HG03097 (cell line): ENCODE data around the gene CCNA2.

Experiments used
- ATAC-seq: cut with Tn5 transposase; IDR thresholded peaks from one replicate; pipeline ENCODE4 v1.9.1; 2021; ENCODE audit not compliant: unreplicated experiment, low FRiP score

CCNA2 gene

DNA sequence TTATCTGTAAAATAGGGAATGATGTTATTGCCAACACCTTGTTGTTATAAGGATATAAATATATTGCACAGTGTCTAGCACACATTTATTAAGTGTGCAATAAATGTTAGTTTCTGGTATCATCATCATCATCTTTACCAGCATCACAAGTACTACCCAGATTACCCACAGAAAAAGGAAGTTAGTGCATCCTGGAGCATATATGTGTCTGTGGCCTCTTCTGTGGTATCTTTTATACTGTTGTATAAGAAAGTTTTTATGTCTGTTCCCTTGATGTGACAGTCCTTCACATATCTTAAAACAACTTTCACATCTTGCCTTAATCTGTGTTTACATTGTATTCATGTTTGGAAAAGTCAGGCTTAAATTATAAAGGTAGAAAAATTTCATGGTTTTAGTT lies 12.6 kb downstream of the CCNA2 start:
- no peak for ATAC-seq

DNA sequence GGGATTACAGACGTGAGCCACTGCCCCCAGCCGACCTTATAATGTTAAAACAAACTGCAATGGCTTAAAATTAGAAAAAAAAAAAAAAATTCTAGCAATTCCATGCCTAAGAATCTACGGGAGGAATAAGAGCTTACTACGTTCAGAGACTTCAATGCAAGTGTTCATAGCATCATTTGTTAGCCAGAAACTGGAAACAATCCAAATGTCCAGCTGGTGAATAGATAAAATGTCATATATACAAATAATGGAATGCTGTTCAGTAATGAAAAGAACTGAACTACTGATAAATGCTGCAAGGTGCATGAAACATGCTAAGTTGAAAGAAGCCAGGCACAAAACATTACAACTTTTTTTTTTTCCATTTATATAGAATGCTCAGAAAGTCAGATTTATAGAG lies 17.3 kb downstream of the CCNA2 start:
- ATAC-seq: no peak

DNA sequence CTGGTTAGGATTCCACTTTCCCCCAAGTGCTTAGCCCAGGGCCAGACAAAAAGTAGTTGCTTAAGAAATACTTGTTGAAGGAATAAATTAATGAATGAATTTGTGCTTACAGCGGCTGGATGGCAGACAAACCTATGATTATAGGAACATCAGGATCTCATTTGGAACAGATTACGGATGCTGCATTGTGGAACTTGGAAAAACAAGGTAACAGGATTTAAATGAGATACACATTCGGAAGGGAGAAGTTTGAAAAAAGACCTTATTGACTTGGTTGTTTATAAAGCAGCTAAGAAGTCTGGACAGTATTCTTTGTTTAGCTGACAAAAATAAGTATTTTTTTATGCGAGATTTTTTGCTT lies 22.0 kb downstream of the CCNA2 start:
- ATAC-seq: no peak

DNA sequence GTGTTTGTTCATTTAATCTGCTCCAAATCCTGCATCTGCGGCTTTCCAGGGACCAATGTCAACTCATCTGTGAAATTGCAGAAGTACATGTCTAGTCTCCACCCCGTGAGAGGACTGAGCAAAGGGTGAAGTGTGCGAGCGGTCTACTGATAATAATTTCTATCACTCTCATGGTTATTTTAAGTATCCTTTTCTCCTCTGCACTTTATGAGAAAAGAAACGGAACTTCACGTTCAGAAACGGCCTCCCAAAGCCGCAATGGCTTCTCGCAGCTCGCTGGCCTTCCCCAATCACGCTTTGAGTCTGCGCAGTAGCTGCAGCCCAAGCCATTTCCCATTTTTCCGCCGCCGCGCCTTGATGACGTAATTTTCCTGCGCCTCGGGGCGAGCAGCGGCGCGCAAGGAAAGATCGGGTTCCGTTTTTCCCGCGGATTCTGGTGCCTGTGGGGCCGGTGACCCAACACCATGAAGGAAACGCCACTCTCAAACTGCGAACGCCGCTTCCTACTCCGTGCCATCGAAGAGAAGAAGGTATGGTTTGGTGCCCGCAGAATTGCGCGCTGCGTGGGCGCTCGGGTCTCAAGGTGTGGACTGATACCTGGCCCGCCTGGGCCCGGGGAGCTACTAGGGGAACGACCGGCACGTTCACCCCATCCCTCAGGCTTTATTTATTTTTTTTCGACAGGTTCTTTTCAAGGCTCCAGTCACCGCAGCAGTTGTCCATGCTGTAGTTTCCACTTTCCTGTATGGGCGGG lies 22.5 kb downstream of the CCNA2 start, which contains the start of gene EXOSC9:
Gene EXOSC9 (plus strand): TSS at position 363 of the 754 bp plus-strand sequence. CDS start 102 bp downstream, at position 465.
- ATAC-seq: peak; percentile 68

DNA sequence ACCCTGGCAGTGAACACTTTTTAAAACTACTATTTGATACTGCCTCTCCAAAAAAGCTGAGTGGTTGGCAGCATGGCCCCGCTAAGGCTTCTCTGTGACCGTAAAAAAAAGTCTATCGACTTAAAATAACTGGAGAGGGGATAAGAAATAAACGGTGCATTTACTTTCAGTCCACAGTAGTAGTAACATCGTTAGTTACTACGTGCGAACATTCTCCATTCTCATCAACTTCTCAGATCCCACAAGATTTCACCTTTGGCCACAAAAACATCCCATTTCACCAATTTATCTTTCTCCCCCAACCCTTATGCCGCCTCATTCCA lies 23.1 kb downstream of the CCNA2 start:
- peak; percentile 20 for ATAC-seq

DNA sequence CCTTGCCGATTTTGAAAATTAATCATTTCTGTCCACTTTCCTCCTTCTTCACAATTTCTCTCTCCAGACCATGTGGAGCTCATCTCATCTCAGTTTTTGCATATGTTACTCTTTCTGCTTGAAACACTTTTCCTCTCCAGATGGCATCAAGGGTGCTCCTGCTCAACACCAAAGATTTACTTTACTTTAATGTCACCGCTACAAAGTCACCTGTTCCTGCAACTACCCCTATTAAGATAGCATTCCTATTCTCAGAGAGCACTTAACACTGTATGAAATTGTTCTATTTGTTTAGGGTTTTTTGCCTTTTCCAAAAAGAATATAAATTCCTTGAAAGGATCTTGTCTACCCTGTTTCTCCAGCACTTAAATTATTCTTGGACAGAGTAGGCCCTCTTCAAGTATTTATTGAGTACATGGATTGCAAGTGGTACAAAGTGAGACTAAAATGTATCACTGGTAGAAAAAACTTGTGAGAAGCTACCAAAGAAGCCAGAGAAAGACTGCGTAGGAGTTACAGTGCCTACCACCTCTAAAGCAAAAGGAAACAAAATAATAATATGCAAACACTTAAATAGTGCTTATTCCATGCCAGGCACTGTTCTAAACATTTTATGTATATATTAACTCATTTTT lies 23.7 kb downstream of the CCNA2 start:
- ATAC-seq: no peak

DNA sequence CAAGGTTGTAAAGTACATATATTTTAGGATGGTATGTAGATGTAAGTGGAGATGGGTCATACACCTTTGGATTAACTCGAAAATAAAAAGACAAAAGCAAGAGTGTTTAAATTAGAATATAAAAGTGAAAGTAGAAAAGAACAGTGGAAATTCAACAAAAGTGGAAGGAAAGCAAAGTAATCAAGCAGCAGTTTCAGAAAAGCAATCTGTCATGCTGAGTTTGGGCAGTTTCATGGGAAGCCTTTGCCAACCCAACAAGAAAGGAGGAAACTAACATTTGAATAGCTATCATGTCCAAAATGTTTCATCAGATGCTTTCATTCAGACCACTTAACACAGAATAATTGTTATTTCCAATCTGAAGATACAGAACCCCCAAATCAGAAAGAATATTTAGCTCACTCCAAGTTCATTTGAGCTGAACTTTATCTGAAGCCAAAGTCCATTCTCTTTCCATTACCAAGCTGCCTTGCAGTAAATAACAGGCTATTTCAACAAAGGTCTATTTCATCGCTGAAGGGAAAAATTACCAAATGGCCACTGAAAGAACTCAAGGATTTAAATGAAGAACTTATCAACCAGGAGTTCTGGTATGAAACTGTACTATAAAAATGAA lies 24.4 kb downstream of the CCNA2 start:
- ATAC-seq: no peak

DNA sequence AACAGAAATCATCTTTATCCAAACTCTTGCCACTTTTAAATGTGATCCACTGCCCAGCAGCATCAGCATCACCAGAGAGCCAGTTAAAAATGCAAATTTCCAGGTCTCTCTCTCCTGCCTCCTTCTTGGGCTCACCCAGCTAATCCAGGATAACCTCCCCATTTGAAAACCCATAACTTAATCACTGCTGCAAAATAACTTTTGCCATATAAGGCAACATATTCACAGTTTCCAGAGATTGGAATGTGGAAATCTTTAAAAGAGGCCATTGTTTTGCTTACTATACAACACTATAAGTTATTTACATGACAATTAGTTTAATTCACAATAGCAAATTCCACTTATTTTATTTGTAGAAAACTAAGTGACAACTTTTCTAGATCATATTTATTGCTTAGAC lies 27.4 kb downstream of the CCNA2 start:
- ATAC-seq: no peak

DNA sequence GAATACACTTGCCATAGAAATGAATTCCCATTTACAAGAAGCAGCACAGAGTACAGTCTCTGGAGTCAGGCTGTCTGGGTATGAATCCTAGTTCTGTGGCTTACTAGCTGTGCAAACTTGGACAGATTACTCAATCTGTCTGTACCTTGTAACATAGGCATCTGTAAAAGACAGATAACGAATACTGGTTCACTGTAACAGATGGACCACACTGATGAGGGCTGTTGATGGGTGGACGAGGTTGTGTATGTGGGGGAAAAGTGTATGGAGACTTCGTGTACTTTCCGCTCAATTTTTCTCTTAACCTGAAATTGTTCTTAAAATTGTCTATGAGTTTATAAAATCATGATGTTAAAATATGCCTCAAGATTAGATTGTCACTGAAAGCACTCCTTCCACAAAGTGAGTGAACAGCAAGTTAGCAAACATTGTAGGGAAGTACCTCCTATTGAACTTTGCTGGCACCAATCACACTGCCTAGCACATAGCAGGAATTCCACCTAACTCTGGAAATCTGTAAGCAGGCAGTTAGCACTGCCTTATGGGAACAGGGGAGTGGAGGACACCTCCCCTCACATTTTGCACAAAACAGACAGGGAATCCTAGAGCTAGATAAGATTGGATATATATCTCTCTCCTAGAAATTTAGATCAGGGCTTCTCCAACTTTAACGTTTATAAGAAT lies 29.0 kb downstream of the CCNA2 start:
- no peak for ATAC-seq

DNA sequence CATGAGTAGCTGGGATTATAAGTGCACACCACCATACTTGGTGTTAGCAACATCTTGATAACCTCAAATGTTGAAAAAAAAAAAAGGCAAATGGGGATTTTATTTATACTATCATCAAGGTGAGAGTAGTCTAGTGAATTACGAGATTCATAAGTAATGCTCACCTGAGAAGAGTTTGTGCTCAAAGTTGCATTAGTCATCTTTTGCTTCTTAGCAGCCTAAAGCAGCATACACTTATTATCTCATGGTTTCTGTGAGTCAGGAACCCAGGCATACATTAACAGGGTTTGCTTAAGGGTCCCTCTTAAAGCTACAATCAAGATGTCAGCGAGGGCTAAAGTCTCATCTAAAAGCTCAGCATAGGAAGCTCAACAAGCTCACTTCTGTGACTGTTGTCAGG lies 30.7 kb downstream of the CCNA2 start:
- no peak for ATAC-seq

DNA sequence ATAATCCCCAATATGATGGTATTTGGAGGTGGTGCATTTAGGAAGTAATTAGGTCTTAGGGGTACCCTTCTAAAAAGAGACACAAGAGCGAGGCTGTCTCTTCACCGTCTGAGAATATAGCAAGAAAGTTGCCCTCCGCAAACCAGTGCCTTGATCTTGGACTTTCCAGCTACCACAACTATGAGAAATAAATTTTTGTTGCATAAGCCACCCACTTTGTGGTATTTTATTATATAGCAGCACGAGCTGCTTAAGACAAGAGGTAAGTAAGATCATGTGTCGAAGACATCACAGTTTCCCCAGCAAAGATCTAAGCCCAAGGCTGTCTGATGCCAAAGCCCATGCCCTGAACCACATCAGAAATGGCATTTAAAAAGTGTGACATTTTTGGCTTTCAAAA lies 32.2 kb downstream of the CCNA2 start:
- no peak for ATAC-seq

DNA sequence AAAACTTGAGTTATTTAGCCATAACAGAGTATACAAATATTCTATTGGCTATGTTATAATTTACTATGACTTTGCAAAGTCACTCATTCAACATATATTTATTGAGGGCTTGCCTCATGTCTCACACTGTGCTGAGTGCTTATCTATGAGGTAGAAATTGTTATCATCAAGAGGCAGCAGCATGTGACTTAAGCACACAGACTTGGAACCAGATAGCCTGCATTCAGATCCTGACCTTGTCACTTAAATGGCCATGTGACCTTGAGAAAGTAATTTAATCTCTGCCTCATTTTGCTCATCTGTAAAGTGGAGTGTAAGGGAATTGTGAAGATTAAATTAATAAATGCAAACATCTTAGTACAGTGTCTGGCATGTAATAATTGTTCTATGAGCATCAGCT lies 32.7 kb downstream of the CCNA2 start:
- ATAC-seq: no peak

DNA sequence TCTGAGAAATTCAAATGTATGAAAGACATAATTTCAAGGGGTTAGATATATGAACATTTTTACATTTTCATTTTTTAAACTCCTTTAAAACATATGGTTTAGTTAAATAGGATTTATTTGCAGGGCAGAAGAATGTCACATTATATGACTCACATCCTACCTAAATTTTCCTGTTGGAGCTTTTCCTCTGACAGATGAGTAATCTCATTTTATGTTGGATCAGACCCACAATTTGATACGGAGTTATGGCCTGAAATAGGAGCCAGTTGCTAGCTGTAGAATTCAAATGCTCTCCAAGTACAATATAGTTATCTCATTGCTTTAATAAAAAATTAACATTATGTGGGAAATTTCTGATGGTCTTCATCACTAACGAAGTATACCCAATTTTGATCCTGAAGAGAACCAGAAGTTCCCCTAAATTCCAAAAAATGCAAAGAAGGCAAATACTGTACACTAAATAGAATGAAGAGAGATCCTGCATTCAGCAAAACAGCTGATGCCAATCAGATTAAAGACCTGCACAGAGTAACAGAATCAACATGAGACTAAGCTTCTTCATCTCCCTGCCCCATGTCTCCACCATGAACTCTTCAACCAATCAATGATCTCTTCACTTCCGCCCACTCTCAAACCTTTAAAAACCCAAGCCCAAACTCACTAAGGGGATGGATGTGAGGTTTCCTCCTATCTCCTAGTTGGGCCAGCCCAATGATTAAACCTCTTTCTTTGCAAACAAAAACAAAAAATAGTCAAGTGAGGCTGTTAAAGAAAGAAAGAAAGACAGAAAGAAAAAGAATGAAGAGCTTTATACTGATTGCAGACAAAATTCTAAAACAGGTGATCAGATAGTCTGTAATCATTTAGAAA lies 33.5 kb downstream of the CCNA2 start:
- no peak for ATAC-seq

DNA sequence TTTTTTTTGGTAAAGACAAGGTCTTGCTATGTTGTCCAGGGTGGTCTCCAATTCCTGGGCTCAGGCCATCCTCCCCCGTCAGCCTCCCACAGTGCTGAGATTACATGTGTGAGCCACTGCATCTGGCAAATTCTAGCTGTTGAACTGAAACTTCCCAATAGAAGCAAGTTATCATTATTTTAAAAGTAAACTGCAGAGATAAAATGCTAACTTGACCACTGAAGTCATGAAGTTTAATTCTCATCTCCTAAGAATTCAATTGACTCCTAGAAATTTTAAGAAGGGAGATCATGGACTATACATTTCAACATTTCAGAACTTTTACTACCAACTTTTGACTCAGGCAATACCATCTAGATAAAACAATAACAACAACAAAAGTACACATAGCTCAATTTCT lies 34.2 kb downstream of the CCNA2 start:
- no peak for ATAC-seq

DNA sequence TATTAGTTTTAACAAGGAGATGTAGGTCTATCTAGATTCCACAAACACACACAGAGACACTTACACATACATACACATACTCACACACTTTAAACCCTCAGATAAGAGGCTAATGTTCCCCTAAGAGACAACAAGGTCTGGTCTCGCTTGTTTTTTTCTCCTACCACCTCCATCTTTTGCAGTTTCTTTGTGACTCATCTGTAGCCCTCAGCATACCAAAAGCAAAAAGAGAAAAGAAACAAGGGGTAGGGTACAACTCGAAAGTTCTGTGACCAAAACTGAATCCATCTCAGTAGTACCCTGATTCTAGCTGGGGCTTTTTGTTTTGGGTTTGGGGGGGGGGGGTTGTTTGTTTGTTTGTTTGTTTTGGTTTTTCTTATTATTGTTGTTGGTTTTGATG lies 34.8 kb downstream of the CCNA2 start:
- ATAC-seq: peak; percentile 47

DNA sequence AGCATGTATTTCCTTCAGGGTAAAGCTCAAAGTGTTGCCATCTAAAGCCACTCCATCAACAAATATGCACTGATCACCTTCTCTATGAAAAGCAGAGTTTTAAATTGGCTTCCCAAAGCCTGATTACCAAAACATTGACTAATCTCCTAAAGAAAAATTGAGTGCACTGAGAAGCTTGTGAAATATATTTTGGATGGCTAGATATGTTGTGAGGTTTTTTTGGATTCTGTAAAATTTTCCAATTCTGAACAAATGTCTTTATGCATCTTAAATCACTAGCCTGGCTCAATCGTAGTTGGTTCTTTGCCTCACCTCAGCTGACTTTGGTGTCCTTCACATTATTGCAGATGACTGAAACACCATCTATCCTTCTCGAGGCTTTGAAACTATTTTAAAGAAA lies 37.5 kb downstream of the CCNA2 start:
- no peak for ATAC-seq

DNA sequence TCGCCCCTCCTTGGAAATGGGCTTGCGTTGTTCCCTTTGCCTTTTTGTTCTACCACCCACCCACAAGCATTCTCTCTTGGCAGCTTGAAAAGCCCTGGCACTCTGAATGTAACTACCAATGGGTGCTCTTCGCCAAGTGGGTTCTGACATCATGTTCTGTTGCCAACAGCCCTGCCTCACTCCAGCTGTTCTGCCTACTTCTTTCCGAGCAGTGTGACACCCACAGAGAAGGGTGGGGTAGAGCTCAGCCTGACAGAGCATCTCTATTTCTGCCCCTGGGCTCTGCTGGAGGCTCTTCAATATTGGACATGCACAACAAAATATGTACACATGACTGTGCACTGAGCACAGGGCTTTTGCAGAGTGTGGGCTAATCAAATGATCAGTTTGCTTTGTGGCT lies 38.2 kb downstream of the CCNA2 start:
- ATAC-seq: no peak

DNA sequence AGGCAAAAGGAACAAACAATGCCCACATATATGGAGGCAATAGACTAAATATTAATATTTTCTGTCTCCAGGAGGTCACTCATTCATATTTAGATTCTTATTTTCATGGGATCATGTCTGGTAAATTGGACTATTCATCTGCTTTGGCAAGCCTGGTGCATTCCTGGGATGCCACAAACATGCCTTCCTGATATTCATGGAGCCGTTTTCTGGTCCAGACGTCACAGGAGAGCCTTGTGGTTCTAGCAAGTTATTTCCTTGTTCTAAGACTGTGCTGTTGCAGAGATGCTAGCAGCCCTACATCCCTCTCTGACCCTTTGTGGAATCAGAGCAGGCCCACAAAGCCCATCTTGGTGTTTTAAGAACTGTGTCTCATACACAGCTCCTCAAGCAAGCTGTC lies 38.7 kb downstream of the CCNA2 start:
- ATAC-seq: no peak

DNA sequence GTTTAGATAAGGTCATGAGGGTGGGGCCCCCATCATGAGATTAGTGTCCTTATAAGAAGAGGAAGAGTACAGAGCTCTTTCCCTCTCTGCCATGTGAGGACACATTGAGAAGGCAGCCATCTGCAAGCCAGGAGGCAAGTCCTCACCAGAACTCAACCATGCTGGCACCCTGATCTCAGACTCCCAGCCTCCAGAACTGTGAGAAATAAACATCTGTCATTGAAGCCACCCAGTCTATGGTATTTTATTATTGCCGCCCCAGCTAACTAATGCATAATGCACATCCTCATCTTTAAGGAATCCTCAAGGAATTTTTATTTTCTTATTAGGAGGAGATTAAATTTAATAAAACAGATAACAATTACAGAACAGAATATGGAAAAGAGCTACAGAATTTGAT lies 39.3 kb downstream of the CCNA2 start:
- ATAC-seq: no peak

DNA sequence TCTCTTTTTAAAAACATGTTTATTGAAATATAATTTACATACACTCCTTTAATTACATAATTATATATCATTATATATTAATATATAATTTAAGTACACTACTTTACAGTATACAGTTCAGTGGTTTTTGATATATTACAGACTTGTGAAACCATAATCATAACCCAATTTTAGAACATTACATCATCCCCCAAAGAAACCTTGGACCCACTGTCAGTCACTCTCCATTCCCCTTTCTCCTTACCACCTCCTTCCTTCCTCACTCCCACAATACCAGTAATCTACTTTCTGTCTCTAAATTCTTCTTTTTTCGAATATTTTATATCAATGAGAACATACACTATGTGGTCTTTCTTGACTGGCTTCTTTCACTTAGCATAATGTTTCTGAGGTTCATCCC lies 40.5 kb downstream of the CCNA2 start:
- ATAC-seq: no peak
